HepG2 (cell line): ENCODE measurements around the gene INHA. TPM values are rescaled to one million over a fixed set of nuclear protein-coding genes. Genes with fewer than 3 reads are reported as not detected.

Source experiments
- ARID2 ChIP-seq: sonication (generic); formaldehyde crosslinking; IDR thresholded peaks from 2 replicates; pipeline ENCODE4 v1.8.1; 2022; ENCODE audit warnings: mild to moderate bottlenecking, missing genetic modification reagents, borderline replicate concordance
- BORCS8-MEF2B ChIP-seq: sonication (generic); formaldehyde crosslinking; IDR thresholded peaks from 2 replicates; pipeline ENCODE4 v1.8.0; 2022; ENCODE audit warnings: mild to moderate bottlenecking, missing genetic modification reagents
- ETV5 ChIP-seq: IDR thresholded peaks from 2 replicates; pipeline ENCODE4 v1.6.1; 2018; ENCODE audit warnings: missing biosample characterization, missing genetic modification reagents, inconsistent platforms, borderline replicate concordance
- KAT8 ChIP-seq: IDR thresholded peaks from 2 replicates; pipeline ENCODE4 v1.6.1; 2016; ENCODE audit warnings: missing genetic modification reagents, missing compliant biosample characterization
- MEIS1 ChIP-seq: sonication (generic); formaldehyde crosslinking; IDR thresholded peaks from 2 replicates; pipeline ENCODE4 v1.9.0; 2021; ENCODE audit warnings: mild to moderate bottlenecking, missing genetic modification reagents, moderate library complexity, borderline replicate concordance
- NR2F6 ChIP-seq, 2 experiments: IDR thresholded peaks; 2 replicates each; pipeline ENCODE4 v1.6.1; 2016; ENCODE audit warnings: antibody characterized with exemption in 1 of 2, mild to moderate bottlenecking in 1 of 2
- PHF8 ChIP-seq: sonication (generic); formaldehyde crosslinking; IDR thresholded peaks from 2 replicates; pipeline ENCODE4 v1.5.0; 2020; ENCODE audit warnings: missing genetic modification reagents
- RFXAP ChIP-seq: sonication (generic); formaldehyde crosslinking; IDR thresholded peaks from 2 replicates; pipeline ENCODE4 v1.4.0; 2020; ENCODE audit warnings: missing genetic modification reagents, borderline replicate concordance
- U2AF1 ChIP-seq: fragments of 200-400 bp; formaldehyde crosslinking; optimal IDR thresholded peaks from 2 replicates; pipeline ENCODE3; 2017; ENCODE audit warnings: mild to moderate bottlenecking, low read depth, low read length
- ZFY ChIP-seq: sonication (generic); formaldehyde crosslinking; IDR thresholded peaks from 2 replicates; pipeline ENCODE4 v1.4.0; 2020; ENCODE audit warnings: missing genetic modification reagents
- ZNF10 ChIP-seq: sonication (generic); formaldehyde crosslinking; IDR thresholded peaks from 2 replicates; pipeline ENCODE4 v1.4.0; 2020; ENCODE audit warnings: mild to moderate bottlenecking, low read depth, missing genetic modification reagents, borderline replicate concordance
- ZNF12 ChIP-seq: sonication (generic); formaldehyde crosslinking; IDR thresholded peaks from 2 replicates; pipeline ENCODE4 v1.5.0; 2020; ENCODE audit warnings: missing genetic modification reagents
- ZNF121 ChIP-seq: sonication (generic); formaldehyde crosslinking; IDR thresholded peaks from 2 replicates; pipeline ENCODE4 v1.5.0; 2020; ENCODE audit warnings: mild to moderate bottlenecking, missing genetic modification reagents
- ZNF629 ChIP-seq: sonication (generic); formaldehyde crosslinking; conservative IDR thresholded peaks from 2 replicates; pipeline ENCODE4 v1.5.0; 2020; ENCODE audit warnings: missing genetic modification reagents
- ZNF672 ChIP-seq: sonication (generic); formaldehyde crosslinking; IDR thresholded peaks from 2 replicates; pipeline ENCODE4 v1.8.1; 2022; ENCODE audit warnings: missing genetic modification reagents
- polyA plus RNA-seq, 8 experiments: library from polyadenylated mRNA; depleted of rRNA in 3 of 8; stranded (reverse) in 7 of 8; unstranded in 1 of 8; fragments of >200 nt; fragmentation: Illumina TruSeq in 4 of 8; extraction: Trizol in 4 of 8; gene quantifications; 2 replicates each; pipeline versions ENCODE4 v1.2.1 to v1.2.3, GENCODE V29; 2011 to 2016; ENCODE audit warnings: low read depth in 4 of 8, missing spikeins in 1 of 8, mixed read lengths in 1 of 8; ENCODE audit not compliant: insufficient read depth in 1 of 8
- total RNA-seq, 5 experiments: library from RNA; depleted of rRNA; stranded (reverse); fragments of >200 nt; fragmentation: Illumina TruSeq; extraction: Trizol; gene quantifications; 2 replicates each; pipeline ENCODE4 v1.2.3, GENCODE V29; 2016; ENCODE audit warnings: low read depth in 1 of 5
- TF ChIP-seq, protein P1 (sequence below): sonication (generic); formaldehyde crosslinking; IDR thresholded peaks from 2 replicates; pipeline ENCODE4 v1.5.1; 2020; ENCODE audit warnings: mild to moderate bottlenecking, missing genetic modification reagents, borderline replicate concordance
- TF ChIP-seq, protein P2 (sequence below): IDR thresholded peaks from 2 replicates; pipeline ENCODE4 v1.6.1; 2016; ENCODE audit warnings: low read depth, borderline replicate concordance
- TF ChIP-seq, protein P3 (sequence below): IDR thresholded peaks from 2 replicates; pipeline ENCODE4 v1.6.1; 2016; ENCODE audit warnings: mild to moderate bottlenecking, missing biosample characterization, missing genetic modification reagents
- TF ChIP-seq, protein P4 (sequence below): IDR thresholded peaks from 2 replicates; pipeline ENCODE4 v1.4.0; 2020; ENCODE audit warnings: mild to moderate bottlenecking, missing genetic modification reagents
- TF ChIP-seq, protein P5 (sequence below): sonication (generic); formaldehyde crosslinking; IDR thresholded peaks from 2 replicates; pipeline ENCODE4 v1.8.0; 2022; ENCODE audit warnings: missing genetic modification reagents, mild to moderate bottlenecking, inconsistent platforms, borderline replicate concordance
- TF ChIP-seq, protein P6 (sequence below): sonication (generic); formaldehyde crosslinking; IDR thresholded peaks from 2 replicates; pipeline ENCODE4 v1.4.0; 2020; ENCODE audit warnings: mild to moderate bottlenecking, missing genetic modification reagents
- TF ChIP-seq, protein P7 (sequence below): sonication (generic); formaldehyde crosslinking; IDR thresholded peaks from 2 replicates; pipeline ENCODE4 v1.4.0; 2020; ENCODE audit warnings: mild to moderate bottlenecking, missing genetic modification reagents

The INHA gene
- total and polyA plus RNA-seq, 2 of the 13 experiments (the other 11 are each of a cell fraction or from before 2014, with no cell fraction given): 4.1 to 15.2 TPM

DNA sequence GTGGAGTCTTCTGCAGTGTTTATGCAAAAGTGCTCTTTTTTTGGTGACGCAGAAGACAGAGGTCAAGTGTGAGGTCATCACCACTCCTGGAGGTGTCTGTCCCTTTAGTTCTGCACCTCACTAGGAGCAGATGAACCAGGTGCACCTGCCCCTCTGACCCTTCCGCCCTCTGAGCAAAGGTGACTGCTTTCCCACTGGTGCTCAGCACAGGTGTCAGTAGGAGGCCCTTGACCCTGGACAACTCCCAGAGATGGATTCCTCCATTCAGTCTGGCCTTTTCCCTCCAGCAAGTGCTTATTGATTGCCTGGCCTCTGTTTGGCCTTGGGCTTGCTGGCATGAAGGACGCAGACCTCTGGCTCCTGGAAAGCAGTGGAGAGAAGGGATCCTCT lies 46.6 kb downstream of the INHA start (continued):
- TF ChIP-seq ZNF629 (CRISPR knock-in tag): no peak
- TF ChIP-seq, protein P1, sequence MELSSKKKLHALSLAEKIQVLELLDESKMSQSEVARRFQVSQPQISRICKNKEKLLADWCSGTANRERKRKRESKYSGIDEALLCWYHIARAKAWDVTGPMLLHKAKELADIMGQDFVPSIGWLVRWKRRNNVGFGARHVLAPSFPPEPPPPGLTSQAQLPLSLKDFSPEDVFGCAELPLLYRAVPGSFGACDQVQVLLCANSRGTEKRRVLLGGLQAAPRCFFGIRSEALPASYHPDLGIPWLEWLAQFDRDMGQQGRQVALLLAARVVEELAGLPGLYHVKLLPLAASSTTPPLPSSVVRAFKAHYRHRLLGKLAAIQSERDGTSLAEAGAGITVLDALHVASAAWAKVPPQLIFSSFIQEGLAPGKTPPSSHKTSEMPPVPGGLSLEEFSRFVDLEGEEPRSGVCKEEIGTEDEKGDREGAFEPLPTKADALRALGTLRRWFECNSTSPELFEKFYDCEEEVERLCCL: no peak
- TF ChIP-seq BORCS8-MEF2B (CRISPR knock-in tag): no peak
- TF ChIP-seq ARID2: no peak
- no peak for TF ChIP-seq ZNF12 (CRISPR knock-in tag)
- TF ChIP-seq, protein P2, sequence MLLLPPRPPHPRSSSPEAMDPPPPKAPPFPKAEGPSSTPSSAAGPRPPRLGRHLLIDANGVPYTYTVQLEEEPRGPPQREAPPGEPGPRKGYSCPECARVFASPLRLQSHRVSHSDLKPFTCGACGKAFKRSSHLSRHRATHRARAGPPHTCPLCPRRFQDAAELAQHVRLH (CRISPR knock-in tag): no peak
- TF ChIP-seq, protein P3, sequence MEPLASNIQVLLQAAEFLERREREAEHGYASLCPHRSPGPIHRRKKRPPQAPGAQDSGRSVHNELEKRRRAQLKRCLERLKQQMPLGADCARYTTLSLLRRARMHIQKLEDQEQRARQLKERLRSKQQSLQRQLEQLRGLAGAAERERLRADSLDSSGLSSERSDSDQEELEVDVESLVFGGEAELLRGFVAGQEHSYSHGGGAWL (CRISPR knock-in tag): no peak
- TF ChIP-seq RFXAP (CRISPR knock-in tag): no peak
- no peak for TF ChIP-seq MEIS1 (CRISPR knock-in tag)
- TF ChIP-seq NR2F6 (IDR thresholded peaks at IDR 0.05): peak; percentile 84
- peak; percentile 74; the same call in 1 of the 2 replicates for TF ChIP-seq NR2F6 (CRISPR knock-in tag; IDR thresholded peaks at IDR 0.05)
- TF ChIP-seq, protein P4, sequence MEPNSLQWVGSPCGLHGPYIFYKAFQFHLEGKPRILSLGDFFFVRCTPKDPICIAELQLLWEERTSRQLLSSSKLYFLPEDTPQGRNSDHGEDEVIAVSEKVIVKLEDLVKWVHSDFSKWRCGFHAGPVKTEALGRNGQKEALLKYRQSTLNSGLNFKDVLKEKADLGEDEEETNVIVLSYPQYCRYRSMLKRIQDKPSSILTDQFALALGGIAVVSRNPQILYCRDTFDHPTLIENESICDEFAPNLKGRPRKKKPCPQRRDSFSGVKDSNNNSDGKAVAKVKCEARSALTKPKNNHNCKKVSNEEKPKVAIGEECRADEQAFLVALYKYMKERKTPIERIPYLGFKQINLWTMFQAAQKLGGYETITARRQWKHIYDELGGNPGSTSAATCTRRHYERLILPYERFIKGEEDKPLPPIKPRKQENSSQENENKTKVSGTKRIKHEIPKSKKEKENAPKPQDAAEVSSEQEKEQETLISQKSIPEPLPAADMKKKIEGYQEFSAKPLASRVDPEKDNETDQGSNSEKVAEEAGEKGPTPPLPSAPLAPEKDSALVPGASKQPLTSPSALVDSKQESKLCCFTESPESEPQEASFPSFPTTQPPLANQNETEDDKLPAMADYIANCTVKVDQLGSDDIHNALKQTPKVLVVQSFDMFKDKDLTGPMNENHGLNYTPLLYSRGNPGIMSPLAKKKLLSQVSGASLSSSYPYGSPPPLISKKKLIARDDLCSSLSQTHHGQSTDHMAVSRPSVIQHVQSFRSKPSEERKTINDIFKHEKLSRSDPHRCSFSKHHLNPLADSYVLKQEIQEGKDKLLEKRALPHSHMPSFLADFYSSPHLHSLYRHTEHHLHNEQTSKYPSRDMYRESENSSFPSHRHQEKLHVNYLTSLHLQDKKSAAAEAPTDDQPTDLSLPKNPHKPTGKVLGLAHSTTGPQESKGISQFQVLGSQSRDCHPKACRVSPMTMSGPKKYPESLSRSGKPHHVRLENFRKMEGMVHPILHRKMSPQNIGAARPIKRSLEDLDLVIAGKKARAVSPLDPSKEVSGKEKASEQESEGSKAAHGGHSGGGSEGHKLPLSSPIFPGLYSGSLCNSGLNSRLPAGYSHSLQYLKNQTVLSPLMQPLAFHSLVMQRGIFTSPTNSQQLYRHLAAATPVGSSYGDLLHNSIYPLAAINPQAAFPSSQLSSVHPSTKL (CRISPR knock-in tag): peak; percentile 68
- TF ChIP-seq PHF8 (CRISPR knock-in tag): peak; percentile 44; the same call in 1 of the 2 replicates
- TF ChIP-seq ZNF10 (CRISPR knock-in tag): no peak
- TF ChIP-seq, protein P5, sequence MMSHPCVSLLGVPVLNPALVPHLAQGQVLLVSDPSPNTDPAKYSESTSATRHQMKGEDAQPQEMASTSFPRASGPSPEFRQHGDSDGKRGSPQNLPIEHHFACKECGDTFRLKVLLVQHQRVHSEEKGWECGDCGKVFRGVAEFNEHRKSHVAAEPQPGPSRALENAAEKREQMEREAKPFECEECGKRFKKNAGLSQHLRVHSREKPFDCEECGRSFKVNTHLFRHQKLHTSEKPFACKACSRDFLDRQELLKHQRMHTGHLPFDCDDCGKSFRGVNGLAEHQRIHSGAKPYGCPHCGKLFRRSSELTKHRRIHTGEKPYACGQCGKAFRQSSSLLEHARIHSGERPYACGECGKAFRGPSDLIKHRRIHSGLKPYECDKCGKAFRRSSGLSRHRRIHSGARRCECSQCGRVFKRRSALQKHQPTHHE (CRISPR knock-in tag): no peak
- no peak for TF ChIP-seq ETV5
- TF ChIP-seq ZFY (CRISPR knock-in tag): no peak
- TF ChIP-seq, protein P6, sequence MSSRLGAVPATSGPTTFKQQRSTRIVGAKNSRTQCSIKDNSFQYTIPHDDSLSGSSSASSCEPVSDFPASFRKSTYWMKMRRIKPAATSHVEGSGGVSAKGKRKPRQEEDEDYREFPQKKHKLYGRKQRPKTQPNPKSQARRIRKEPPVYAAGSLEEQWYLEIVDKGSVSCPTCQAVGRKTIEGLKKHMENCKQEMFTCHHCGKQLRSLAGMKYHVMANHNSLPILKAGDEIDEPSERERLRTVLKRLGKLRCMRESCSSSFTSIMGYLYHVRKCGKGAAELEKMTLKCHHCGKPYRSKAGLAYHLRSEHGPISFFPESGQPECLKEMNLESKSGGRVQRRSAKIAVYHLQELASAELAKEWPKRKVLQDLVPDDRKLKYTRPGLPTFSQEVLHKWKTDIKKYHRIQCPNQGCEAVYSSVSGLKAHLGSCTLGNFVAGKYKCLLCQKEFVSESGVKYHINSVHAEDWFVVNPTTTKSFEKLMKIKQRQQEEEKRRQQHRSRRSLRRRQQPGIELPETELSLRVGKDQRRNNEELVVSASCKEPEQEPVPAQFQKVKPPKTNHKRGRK: no peak
- no peak for TF ChIP-seq U2AF1
- no peak for TF ChIP-seq ZNF672 (CRISPR knock-in tag)
- no peak for TF ChIP-seq KAT8
- no peak for TF ChIP-seq ZNF121 (CRISPR knock-in tag)
- TF ChIP-seq, protein P7, sequence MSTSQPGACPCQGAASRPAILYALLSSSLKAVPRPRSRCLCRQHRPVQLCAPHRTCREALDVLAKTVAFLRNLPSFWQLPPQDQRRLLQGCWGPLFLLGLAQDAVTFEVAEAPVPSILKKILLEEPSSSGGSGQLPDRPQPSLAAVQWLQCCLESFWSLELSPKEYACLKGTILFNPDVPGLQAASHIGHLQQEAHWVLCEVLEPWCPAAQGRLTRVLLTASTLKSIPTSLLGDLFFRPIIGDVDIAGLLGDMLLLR (CRISPR knock-in tag): no peak
